HG02588 (cell line): ENCODE results near the gene PRIM2.
"Not testable (repeated sequence)": the region's sequence is repeated elsewhere in the genome, so short reads cannot be mapped to it uniquely, and the experiment has no call there.

Experiments
- ATAC-seq: cut with Tn5 transposase; IDR thresholded peaks from one replicate; pipeline ENCODE4 v1.9.1; 2021; ENCODE audit warnings: mild to moderate bottlenecking, moderate library complexity; ENCODE audit not compliant: unreplicated experiment

Gene PRIM2

GRCh38 chr6:57577023-57577422 is 259.6 kb downstream of the PRIM2 start:
- not testable (repeated sequence) for ATAC-seq

GRCh38 chr6:57579489-57579888 is 262.1 kb downstream of the PRIM2 start:
- not testable (repeated sequence) for ATAC-seq

GRCh38 chr6:57581586-57581985 is 264.2 kb downstream of the PRIM2 start:
- ATAC-seq, result not testable (repeated sequence)

GRCh38 chr6:57601105-57601504 is 283.7 kb downstream of the PRIM2 start:
- not testable (repeated sequence) for ATAC-seq

DNA sequence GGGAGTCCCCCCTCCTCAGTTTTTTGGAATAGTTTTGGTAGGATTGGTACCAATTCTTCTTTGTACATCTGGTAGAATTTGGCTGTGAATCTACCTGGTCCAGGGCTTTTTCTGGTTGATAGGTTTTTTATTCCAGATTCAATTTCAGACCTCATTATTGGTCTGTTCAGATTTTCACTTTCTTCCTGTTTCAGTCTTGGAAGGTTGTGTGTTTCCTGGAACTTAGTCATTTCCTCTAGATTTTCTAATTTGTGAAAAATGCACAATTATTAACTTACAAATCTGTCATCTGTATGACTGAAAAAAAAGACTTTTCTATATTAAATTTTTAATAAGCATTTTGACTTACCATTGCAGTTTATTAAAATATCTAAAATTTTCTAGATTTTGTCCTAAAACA is 287.9 kb downstream of the PRIM2 start:
- ATAC-seq, result not testable (repeated sequence)

DNA sequence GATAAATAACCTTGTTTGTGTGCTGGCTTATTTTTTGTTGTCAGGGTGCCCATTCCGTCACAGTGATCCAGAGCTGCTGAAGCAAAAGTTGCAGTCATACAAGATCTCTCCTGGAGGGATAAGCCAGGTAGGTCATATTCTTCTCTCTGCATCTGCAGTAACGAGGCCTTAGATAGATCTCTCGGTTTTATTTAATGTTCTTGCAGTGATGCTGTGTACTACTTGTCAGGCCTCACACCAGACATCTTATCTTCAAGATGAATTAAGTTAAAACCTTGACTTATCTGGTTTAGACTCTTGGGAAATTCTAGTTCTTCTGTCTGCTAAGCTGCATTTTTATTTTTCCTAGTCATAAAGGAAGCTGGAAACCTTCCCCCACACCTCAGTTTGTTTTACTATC is 288.9 kb downstream of the PRIM2 start:
- not testable (repeated sequence) for ATAC-seq

GRCh38 chr6:57610612-57611011 is 293.2 kb downstream of the PRIM2 start:
- ATAC-seq, result not testable (repeated sequence)

DNA sequence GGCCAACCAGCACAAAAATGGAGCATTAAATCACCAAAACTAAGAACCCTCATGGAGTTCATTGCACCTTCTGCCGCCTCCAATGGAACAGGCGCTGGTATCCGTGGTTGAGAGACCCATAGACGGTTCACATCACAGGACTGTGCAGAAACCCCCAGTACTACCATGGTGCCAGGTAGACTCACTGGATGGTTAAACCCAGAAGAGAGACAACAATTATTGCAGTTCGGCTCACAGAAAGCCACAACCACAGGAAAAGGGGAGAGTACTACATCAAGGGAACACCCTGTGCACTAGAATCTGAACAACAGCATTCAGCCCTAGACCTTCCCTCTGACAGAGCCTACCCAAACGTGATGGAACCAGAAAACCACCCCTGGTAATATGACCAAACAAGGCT is 301.5 kb downstream of the PRIM2 start:
- ATAC-seq, result not testable (repeated sequence)

DNA sequence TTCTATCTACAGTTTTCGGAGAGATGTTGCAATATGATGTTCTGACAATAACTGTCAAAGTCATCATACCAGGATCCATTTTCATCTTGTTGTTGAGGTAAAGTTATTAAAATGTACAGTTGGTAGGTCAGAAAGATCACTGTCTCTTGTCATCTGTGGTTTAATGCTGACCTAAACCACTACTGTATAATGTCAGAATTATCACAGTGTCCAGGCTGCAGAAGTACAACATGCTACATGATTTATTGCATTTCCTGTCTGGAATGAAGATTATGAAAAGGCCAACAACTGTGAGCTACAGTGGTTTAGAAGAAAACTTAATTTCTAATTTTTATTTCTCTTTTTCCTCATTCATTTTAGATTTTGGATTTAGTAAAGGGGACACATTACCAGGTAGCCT is 314.3 kb downstream of the PRIM2 start:
- ATAC-seq, result not testable (repeated sequence)

DNA sequence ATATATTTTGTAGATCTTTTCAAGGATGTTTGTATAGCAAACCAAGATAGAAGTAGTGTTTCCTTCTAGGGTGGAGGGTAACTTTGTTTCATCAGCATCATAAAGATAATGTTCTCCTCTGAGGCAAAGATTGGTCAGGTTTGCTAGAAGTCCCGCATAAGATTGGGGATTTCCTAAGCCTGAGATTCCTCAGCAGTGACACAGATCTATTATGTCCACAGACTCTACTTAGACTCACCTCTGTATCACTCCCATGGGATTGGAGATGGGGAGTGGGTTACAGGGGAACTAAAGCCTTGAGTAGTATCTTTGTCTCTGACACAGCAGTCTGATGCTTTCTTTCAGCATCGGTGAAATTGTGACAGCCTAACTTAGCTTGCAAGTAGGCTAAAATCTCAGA is 341.1 kb downstream of the PRIM2 start:
- not testable (repeated sequence) for ATAC-seq

DNA sequence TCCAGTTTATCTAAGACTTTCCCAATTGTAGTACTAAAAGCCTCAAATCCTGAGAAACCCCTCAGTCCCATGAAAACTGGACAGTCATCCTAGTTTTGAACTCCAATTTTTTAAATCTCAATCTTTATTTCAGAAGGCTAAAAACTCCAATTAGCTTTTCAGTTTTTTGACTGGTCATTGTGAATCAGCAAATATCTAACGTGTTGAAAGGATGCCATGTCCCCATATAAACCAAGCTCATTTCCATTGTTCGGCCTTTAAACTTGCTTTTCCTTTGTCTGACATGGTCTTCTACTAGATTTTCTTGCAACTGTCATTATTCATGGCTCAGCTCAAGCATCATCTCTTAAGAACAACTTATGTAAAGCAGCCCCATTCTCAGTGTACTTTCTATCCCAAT is 342.4 kb downstream of the PRIM2 start:
- not testable (repeated sequence) for ATAC-seq

GRCh38 chr6:57660940-57661339 is 343.5 kb downstream of the PRIM2 start:
- not testable (repeated sequence) for ATAC-seq

- not testable (repeated sequence) for ATAC-seq
Observed at GRCh38 chr6:57668108-57668507, 350.7 kb downstream of the PRIM2 start.

DNA sequence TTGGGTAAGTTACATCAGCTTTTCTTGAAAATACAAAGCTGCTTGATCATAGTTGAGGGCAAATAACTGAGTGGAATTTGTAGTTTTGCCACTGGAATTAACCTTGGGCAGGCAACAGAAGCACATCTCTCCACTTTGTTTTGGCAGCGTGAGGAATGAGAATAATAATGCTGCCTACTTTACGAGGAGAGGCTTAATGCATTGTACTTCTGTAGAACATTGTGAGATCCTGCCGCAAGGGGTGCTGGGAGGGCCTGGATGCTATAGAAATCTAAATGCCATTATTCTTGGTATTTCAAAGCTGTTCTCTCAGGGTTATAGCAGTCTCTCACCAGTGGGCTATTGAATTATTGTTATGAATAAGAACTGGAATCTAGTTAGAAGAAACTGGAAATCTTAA is 353.8 kb downstream of the PRIM2 start:
- not testable (repeated sequence) for ATAC-seq

GRCh38 chr6:57671937-57672627 is 354.7 kb downstream of the PRIM2 start:
- ATAC-seq, result not testable (repeated sequence)

- not testable (repeated sequence) for ATAC-seq
Observed at GRCh38 chr6:57673281-57673680, 355.9 kb downstream of the PRIM2 start.

DNA sequence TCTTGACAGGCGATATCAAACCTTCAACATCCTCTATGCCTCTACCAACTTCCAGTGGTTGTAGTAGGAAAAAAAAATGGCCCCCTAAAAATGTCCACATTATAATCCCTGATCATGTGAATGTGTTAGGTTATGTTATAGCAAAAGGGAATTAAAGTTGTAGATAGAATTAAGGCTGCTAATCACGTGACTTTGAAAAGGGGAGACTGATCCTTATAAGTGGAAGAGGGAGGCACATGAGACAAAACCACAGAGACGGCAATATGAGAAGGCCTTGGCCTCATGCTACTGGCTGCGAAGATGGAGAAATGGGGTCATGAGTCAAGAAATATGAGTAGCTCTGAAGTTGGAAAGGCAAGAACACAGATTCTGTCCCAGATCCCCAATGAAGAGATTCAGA is 358.0 kb downstream of the PRIM2 start:
- ATAC-seq, result not testable (repeated sequence)

DNA sequence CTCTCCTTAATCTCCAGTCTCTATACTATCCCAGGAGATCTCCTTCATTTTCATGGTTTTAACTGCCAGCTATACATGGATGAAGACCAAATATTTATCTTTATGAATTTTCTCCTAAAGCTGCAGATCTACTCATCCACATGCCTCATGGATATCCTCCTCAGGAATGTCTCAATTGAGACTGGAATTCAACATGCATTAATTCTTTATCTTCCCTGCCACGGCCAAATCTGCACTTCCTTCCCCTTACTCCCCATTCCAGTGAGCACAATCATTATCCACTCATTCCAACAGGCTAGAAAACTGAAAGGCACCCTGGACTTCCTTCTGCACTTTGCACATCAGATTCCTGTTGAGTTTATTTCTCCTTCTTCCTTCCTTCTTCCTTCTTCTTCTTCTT is 379.0 kb downstream of the PRIM2 start:
- not testable (repeated sequence) for ATAC-seq
